Inferior parietal cortex (tissue), 1 donor: ENCODE results near the gene PHLDB2.
A peak's percentile ranks its signal among the peaks of the same experiment; 100 is the strongest.

Source experiments
- DNase-seq: peaks from one replicate; pipeline ENCODE4 v3.0.0-alpha.2; 2016; ENCODE audit errors: extremely low spot score

The PHLDB2 gene

GRCh38 chr3:111884411-111885018, 25.4 kb downstream of the PHLDB2 start:
- no peak for DNase-seq

DNA sequence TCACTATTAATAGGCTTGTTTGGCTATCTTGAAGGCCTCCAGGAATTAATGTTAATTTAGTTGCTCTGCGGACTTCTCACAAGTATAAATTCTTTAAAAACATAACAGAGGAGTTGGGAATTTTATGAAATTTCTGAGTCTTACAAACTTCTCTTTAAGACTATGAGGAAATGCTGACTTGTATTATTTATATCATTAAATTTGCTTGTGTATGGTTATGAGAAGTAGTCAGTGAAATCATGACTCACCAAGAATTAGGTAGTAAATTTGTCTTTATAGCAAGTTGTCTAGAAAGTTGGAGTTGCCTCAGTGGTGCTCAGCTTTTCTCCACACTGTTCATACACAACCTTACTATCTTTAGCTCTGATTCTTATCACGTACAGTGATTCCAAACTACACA, 26.5 kb downstream of the PHLDB2 start:
- no peak for DNase-seq

GRCh38 chr3:111890051-111890580, 31.1 kb downstream of the PHLDB2 start:
- DNase-seq: no peak

- no peak for DNase-seq
These were observed 33.0 kb downstream of the PHLDB2 start for GRCh38 chr3:111892070-111892469.

- DNase-seq: peak; percentile 45
These were observed 36.0 kb downstream of the PHLDB2 start for GRCh38 chr3:111895071-111895470.

- DNase-seq: no peak
These were observed 40.9 kb downstream of the PHLDB2 start for GRCh38 chr3:111899966-111900365.

- DNase-seq: no peak
These were observed 42.6 kb downstream of the PHLDB2 start for GRCh38 chr3:111901637-111902036.

GRCh38 chr3:111902534-111902933, 43.5 kb downstream of the PHLDB2 start:
- no peak for DNase-seq

DNA sequence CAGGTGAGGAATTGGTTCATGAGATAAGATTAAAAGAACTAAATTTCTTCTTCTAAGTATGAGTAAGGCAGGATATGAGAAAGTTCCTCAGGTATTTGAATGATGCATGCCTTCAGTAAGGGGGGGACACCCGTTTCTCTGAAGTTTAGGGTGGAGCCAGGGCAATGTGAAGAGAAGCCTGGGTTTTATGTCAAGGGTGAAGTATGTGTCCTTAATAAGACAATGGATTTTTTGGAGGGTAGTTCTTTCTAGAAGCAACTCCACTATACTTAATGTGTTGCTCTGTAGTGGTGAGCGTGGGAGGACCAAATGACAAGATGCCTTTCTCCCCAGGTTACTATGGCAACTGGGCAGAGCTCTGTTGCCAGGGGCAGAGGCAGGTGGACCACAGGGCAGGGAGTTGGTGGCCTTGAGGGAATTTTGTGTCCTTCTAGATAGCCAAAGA, 44.0 kb downstream of the PHLDB2 start:
- no peak for DNase-seq

GRCh38 chr3:111904376-111905241, 45.5 kb downstream of the PHLDB2 start:
- DNase-seq: no peak

DNA sequence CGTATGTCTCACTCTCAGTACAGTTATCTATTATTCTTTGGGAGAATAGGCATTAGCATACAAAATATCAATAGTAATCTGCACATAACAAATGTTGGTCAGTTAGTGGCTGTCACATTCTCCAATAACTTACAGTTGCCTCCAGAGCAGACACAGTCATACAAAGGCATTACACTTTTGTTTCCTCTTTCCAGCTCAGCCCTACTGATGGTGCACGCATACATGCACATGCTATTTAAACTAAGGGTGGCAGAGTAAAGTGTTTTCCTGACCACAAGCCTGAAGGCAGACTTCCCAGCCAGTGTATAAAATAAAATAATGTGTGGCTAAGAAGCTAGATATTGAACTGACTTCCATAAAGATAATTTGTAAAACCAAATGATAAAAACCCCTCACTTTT, 47.6 kb downstream of the PHLDB2 start:
- DNase-seq: no peak

GRCh38 chr3:111907151-111907550, 48.1 kb downstream of the PHLDB2 start:
- no peak for DNase-seq

DNA sequence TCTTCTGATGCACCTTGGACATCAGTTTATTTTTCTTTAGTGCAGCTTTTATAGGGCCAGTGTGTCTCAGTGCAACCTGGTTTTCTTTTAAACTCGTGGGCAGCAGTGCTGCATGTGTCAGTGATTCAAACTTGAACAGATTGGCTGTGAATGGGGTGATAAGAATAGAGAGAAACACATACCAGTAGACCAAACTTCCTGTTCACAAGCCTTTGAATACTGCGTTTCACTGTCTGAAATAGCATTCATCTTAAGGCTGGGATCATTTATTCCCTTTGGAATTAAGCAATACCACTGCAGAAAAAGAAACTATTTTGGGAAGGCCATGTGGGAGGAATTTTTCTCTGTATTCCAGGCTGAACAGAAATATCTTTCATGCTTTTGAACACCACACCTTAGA, 51.7 kb downstream of the PHLDB2 start:
- DNase-seq: peak; percentile 50

- no peak for DNase-seq
These were observed 52.4 kb downstream of the PHLDB2 start for GRCh38 chr3:111911446-111911845.

DNA sequence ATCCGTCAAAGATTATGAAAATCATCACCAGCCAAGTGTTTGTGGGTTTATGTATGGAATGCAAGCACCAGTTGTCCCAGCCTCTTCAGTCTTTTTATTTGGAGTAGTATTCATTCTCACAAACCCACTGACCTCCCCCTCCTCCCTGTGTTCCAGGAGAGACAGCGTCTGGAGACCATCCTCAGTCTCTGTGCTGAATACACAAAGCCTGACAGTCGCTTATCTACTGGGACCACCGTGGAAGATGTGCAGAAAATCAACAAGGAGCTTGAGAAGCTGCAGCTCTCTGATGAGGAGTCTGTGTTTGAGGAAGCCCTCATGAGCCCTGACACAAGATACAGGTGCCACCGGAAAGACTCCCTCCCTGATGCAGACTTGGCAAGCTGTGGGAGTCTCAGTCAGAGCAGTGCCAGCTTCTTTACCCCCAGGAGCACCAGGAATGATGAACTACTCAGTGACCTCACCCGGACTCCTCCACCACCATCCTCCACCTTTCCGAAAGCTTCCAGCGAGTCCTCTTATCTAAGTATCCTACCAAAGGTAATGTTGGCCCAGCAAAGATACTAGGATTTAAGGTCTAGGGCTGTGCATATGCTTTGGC, 54.2 kb downstream of the PHLDB2 start:
- DNase-seq: no peak

DNA sequence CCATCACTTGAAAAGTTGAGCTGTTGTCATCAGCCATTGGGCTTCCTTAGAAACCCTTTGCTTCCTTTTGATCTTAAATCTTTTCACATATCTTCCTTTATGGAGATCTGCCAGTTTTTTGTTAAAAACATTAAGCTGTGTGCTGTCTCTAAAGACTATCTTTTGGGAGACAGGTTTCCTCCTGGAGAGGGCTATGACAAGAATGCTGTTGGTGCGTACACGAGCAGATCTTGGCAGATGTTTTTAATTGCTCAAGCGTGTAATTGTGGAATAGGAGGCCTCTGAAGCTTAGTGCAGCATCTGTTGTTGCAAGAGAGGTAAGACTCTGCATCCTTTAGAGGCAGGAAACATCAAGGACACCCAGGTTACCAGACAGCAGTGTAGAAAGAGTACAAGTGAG, 56.8 kb downstream of the PHLDB2 start:
- no peak for DNase-seq

- DNase-seq: no peak
These were observed 58.2 kb downstream of the PHLDB2 start for GRCh38 chr3:111917300-111917699.

DNA sequence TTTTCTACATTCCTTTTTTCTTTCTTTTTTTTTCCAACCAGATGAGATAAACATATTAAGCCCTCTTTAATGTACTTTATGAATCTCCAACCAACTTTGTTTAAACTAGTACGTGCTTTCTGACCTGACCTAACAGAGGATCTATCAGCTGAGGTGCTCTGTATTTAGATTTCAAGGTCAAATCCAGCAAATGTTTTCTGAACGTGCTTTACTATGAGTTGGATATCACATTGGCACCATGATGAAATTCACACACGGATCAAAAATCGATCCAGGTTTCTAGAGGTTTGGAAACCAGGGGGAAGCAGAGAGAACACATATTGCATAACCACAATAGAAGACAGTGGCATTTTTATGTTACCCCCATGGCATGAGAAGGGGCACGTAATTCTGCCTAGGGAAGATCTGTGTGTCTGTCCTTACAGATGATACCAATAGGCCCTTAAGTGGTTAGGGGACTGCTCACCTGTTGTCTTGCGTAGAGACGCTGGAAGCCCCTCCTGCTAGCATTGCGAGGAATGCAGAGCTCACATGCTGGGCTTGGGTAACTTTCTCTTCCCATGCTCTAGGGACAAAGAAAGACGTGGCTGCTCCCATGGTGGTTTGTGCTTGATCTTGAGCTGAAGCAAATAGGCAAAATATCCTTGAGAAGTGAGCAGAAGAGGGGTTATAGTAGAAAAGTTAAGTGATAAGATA, 60.5 kb downstream of the PHLDB2 start:
- no peak for DNase-seq

- no peak for DNase-seq
These were observed 62.1 kb downstream of the PHLDB2 start for GRCh38 chr3:111921181-111921580.

DNA sequence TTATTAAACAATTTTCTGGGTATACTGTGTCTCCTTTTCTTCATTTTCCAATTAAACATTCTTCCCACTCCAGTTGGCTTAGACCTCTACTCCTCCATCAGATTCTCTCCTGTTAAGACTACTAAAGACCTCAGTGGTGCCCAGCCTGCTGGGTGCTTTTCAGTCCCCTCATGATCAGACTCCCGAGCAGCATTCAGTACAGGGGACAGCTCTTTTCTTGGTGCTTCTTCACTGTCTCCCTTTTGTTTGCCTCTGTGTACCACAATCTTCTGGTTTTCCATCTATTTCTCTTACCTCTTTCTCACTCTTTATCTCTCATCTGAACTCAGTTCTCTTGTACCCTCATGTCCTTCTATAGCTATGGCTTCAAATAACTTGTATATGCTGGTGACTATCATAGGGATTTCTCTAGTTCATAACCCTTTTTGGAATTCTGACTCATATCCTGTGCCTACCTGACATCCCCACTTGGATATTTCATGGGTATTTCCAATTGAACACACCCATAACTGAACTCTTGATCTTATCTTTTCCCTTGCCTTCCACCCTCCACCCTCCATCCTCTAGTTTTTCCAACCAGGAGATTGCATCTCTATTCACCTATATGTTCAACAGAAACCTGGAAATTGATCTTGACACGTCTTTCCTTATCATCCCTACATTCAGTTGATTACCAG, 64.2 kb downstream of the PHLDB2 start:
- no peak for DNase-seq

- DNase-seq: no peak
These were observed 64.7 kb downstream of the PHLDB2 start for GRCh38 chr3:111923806-111924205.
